Measurements from ENCODE around the gene TGM5. TPM values are rescaled to one million over a fixed set of nuclear protein-coding genes. Genes with fewer than 3 reads are reported as not detected.

The TGM5 gene
- total RNA-seq, 3 donors from 2014 or later = not detected

GRCh38 chr15:43268111-43269105, 1.7 kb upstream of the TGM5 start:
- ATAC-seq = no peak
- TF ChIP-seq CTCF (IDR thresholded peaks at IDR 0.05) = no peak
- intact Hi-C loops (cut with DNase I, micrococcal nuclease) = no loop called here
- Histone ChIP-seq H3K4me3 (no peak overlapping the region), H3K4me1 (ENCODE audit: low read depth) (no peaks in the 10 kb centered on the region), H3K9me3 (no peaks in the 10 kb centered on the region), H3K36me3 (ENCODE audit: low read depth) (no peaks in the 10 kb centered on the region)
- DNase-seq = no peak

GRCh38 chr15:43267439-43267838, 711 bp upstream of the TGM5 start:
- no peak for DNase-seq
- no peaks in the 10 kb centered on the region for H3K36me3 ChIP-seq (ENCODE audit: low read depth)
- intact Hi-C loops (cut with DNase I, micrococcal nuclease) = no loop called here
- no peaks in the 10 kb centered on the region for H3K4me1 ChIP-seq (ENCODE audit: low read depth)
- TF ChIP-seq CTCF (IDR thresholded peaks at IDR 0.05) = no peak
- ATAC-seq = no peak
- no peaks in the 10 kb centered on the region for H3K9me3 ChIP-seq
- H3K4me3 ChIP-seq = no peak overlapping the region

- no peaks in the 10 kb centered on the region for H3K9me3 ChIP-seq
- H3K4me3 ChIP-seq = no peak overlapping the region
- no peaks in the 10 kb centered on the region for H3K4me1 ChIP-seq (ENCODE audit: low read depth)
- intact Hi-C loops (cut with DNase I, micrococcal nuclease) = no loop called here
- H3K36me3 ChIP-seq (ENCODE audit: low read depth) = no peaks in the 10 kb centered on the region
- ATAC-seq (no peak), DNase-seq (no peak)
- no peak for TF ChIP-seq CTCF (IDR thresholded peaks at IDR 0.05)
These were observed 342 bp downstream of the TGM5 start for GRCh38 chr15:43266386-43266785.

- no peak for TF ChIP-seq CTCF (IDR thresholded peaks at IDR 0.05)
- intact Hi-C loops (cut with DNase I, micrococcal nuclease) = no loop called here
- Histone ChIP-seq H3K9me3 (no peaks in the 10 kb centered on the region), H3K36me3 (ENCODE audit: low read depth) (no peaks in the 10 kb centered on the region), H3K4me3 (no peak overlapping the region), H3K4me1 (ENCODE audit: low read depth) (no peaks in the 10 kb centered on the region)
- DNase-seq (no peak), ATAC-seq (no peak)
These were observed 6.6 kb downstream of the TGM5 start for GRCh38 chr15:43260011-43260615.

GRCh38 chr15:43258781-43259180, 7.9 kb downstream of the TGM5 start:
- Histone ChIP-seq H3K36me3 (ENCODE audit: low read depth) (no peaks in the 10 kb centered on the region), H3K9me3 (no peaks in the 10 kb centered on the region), H3K4me3 (no peak overlapping the region), H3K4me1 (ENCODE audit: low read depth) (no peaks in the 10 kb centered on the region)
- DNase-seq (no peak), ATAC-seq (no peak)
- no peak for TF ChIP-seq CTCF (IDR thresholded peaks at IDR 0.05)
- intact Hi-C loops (cut with DNase I, micrococcal nuclease) = no loop called here

All from mucosa of descending colon (tissue), 3 donors.